Heart right ventricle (tissue), 16 donors: Measurements from ENCODE around the gene NEK11. TPM values are rescaled to one million over a fixed set of nuclear protein-coding genes. Genes with fewer than 3 reads are reported as not detected.
"Not testable (repeated sequence)": the region's sequence is repeated elsewhere in the genome, so short reads cannot be mapped to it uniquely, and the experiment has no call there.

Source experiments
- ATAC-seq, 8 donors: fragments of 200-7000 bp; cut with Tn5 transposase; one replicate each; pipeline ENCODE4 v1.9.1; 2020; ENCODE audit warnings: mild to moderate bottlenecking in 8 of 8, moderate library complexity in 8 of 8, moderate number of reproducible peaks in 1 of 8
- DNase-seq, 2 donors: peaks; one replicate each; pipeline ENCODE4 v3.0.0-alpha.2; 2020
- H3K27ac ChIP-seq, 10 donors: fragments of 200-600 bp; sonication (generic) in 2 of 10; one replicate each; pipeline versions ENCODE4 v1.5.0 to v1.8.0; 2020 to 2022; ENCODE audit warnings: mild to moderate bottlenecking in 3 of 10
- H3K27me3 ChIP-seq, 7 donors: fragments of 200-600 bp; one replicate each; pipeline ENCODE4 v1.8.0; 2021 to 2022; ENCODE audit warnings: mild to moderate bottlenecking in 2 of 7
- H3K36me3 ChIP-seq, 9 donors: fragments of 200-600 bp; sonication (generic) in 1 of 9; one replicate each; pipeline versions ENCODE4 v1.5.0 to v1.8.0; 2020 to 2022; ENCODE audit warnings: mild to moderate bottlenecking in 2 of 9
- H3K4me1 ChIP-seq, 9 donors: fragments of 200-600 bp; sonication (generic) in 1 of 9; one replicate each; pipeline versions ENCODE4 v1.5.0 to v1.8.0; 2020 to 2022; ENCODE audit warnings: mild to moderate bottlenecking in 4 of 9
- H3K4me3 ChIP-seq, 10 donors: fragments of 200-600 bp; sonication (generic) in 2 of 10; one replicate each; pipeline versions ENCODE4 v1.5.0 to v1.8.0; 2020 to 2022; ENCODE audit warnings: mild to moderate bottlenecking in 7 of 10, moderate library complexity in 2 of 10
- H3K9me3 ChIP-seq, 11 donors: fragments of 200-600 bp in 10 of 11; sonication (generic) in 2 of 11; one replicate each; pipeline versions ENCODE4 v1.5.0 to v1.8.0; 2013 to 2022; ENCODE audit warnings: mild to moderate bottlenecking in 2 of 11, control low read depth in 1 of 11, moderate library complexity in 1 of 11
- CTCF ChIP-seq, 9 donors: fragments of 200-600 bp; sonication (generic) in 2 of 9; IDR thresholded peaks; one replicate each; pipeline versions ENCODE4 v1.5.0 to v1.8.0; 2021 to 2022; ENCODE audit warnings: antibody characterized with exemption in 9 of 9, mild to moderate bottlenecking in 5 of 9, moderate library complexity in 1 of 9
- WGBS, 2 donors: extraction: QIAGEN DNeasy Blood & Tissue Kit; methylation state at CpG; one replicate each; pipeline ENCODE4 v1.1.7; 2013; ENCODE audit warnings: inconsistent platforms in 1 of 2; 5-methylcytosine and 5-hydroxymethylcytosine counted together
- intact Hi-C, 10 donors: fragments of 100-400 bp; cut with DNase I; formaldehyde crosslinking; loops; one replicate each; pipeline versions ENCODE4 v1.11.1 to v1.14.2; 2022
- polyA plus RNA-seq, 2 donors: library from polyadenylated mRNA; stranded (reverse); fragments of 200-250 nt; gene quantifications; one replicate each; pipeline ENCODE4 v1.2.3, GENCODE V29; 2013
- total RNA-seq, 10 donors: library from RNA; stranded (reverse); fragmentation: NEBNext Ultra II Directional in 3 of 10; extraction: Animal tissue kit (Norgen Biotek cat#: 25700) in 3 of 10; gene quantifications; one replicate each; pipeline versions ENCODE4 v1.2.1 to v1.2.4, GENCODE V29; 2021 to 2023
- donor health status: Arrhythmogenic right ventricular cardiomyopathy.
- donor health status: ischemic (EF 13 %, LVEDD 7.1; RV severe dilation, severe dysfunction).
- donor health status: healthy with polysubstance abuse.
- donor health status: DM: no; HTN: yes; CAD: no.
- donor health status: DM: no; HTN: no; CAD: no.
- donor health status: ischemic (EF 25% LVEDD 6.9; RV normal size, moderate dysfunction).
- donor health status: ischemic (EF 25% LVEDD 5.7; RV mildly dilated, moderate dysfunction).
- donor health status: healthy.
- donor health status: DM: yes; HTN: yes; CAD: no.
- donor health status: Ischemic cardiomyopathy.
- donor health status: ischemic (EF 35%, LVEDD 5.7; RV mildly dilated, moderate dysfunction).
- donor health status: nonischemic (EF 11% LVEDD 7.7; RV severe dilation, severe dysfunction).
- donor health status: DM: yes; HTN: yes; CAD: no.
- donor health status: PGD.
- donor health status: ischemic (EF 29% LVEDD 5.4; RV normal size, mild dysfunction).
- donor health status: nonischemic (EF 23%, LVEDD 6.1; RV moderate dilation, normal function).

The NEK11 gene
- total and polyA plus RNA-seq, 12 donors = 0.88 to 3.7 (median 1.9) TPM

GRCh38 chr3:131370935-131371687 is 344.4 kb downstream of the NEK11 start:
- Histone ChIP-seq H3K27me3 (no peaks in the 10 kb centered on the region), H3K4me3 (no peak overlapping the region), H3K36me3 (peaks cover 0 to 54% (median 7%) of the 10 kb centered on the region in 9 donors), H3K9me3 (no peaks in the 10 kb centered on the region), H3K27ac (peak overlapping the region in 2 of 10 donors; percentile 16 to 46), H3K4me1 (peaks cover 0 to 15% (median 5%) of the 10 kb centered on the region in 9 donors)
- ATAC-seq = peak in 3 of 8 donors; percentile 28 to 41 (median 33)
- 52 to 54% methylated on average over 10 of the region's 10 CpGs for WGBS, 2 donors
- intact Hi-C loops = no loop called here
- no peak for TF ChIP-seq CTCF (IDR thresholded peaks at IDR 0.05)
- no peak for DNase-seq

- intact Hi-C loops = no loop called here
- Histone ChIP-seq H3K4me3 (no peak overlapping the region), H3K27ac (peak overlapping the region in 3 of 10 donors; percentile 16 to 46 (median 37)), H3K27me3 (no peaks in the 10 kb centered on the region), H3K4me1 (peaks cover 0 to 15% (median 5%) of the 10 kb centered on the region in 9 donors), H3K36me3 (peaks cover 0 to 59% (median 7%) of the 10 kb centered on the region in 9 donors), H3K9me3 (no peaks in the 10 kb centered on the region)
- WGBS, 2 donors = 79 to 81% methylated on average over 2 of the region's 2 CpGs
- DNase-seq = no peak
- no peak for TF ChIP-seq CTCF (IDR thresholded peaks at IDR 0.05)
- no peak for ATAC-seq
Observed at GRCh38 chr3:131371688-131372066, 345.0 kb downstream of the NEK11 start.

GRCh38 chr3:131374741-131375140 is 348.1 kb downstream of the NEK11 start:
- no peak for TF ChIP-seq CTCF (IDR thresholded peaks at IDR 0.05)
- peaks cover 0 to 18% (median 13%) of the 10 kb centered on the region in 9 donors for H3K4me1 ChIP-seq
- H3K36me3 ChIP-seq = peaks cover 0 to 59% (median 7%) of the 10 kb centered on the region in 9 donors
- ATAC-seq (no peak), DNase-seq (no peak)
- 97 to 100% methylated on average over 2 of the region's 2 CpGs for WGBS, 2 donors
- H3K4me3 ChIP-seq = no peak overlapping the region
- H3K27ac ChIP-seq = no peak overlapping the region
- no peaks in the 10 kb centered on the region for H3K27me3 ChIP-seq
- no peaks in the 10 kb centered on the region for H3K9me3 ChIP-seq
- intact Hi-C loops = no loop called here

GRCh38 chr3:131380821-131381444 is 354.3 kb downstream of the NEK11 start:
- H3K36me3 ChIP-seq = peaks cover 0 to 36% (median 8%) of the 10 kb centered on the region in 9 donors
- not testable (repeated sequence) for DNase-seq, H3K9me3 ChIP-seq, H3K27me3 ChIP-seq
- WGBS, 2 donors = 8 to 10% methylated on average over 16 of the region's 16 CpGs
- H3K4me1 ChIP-seq = peaks cover 14 to 54% (median 47%) of the 10 kb centered on the region in 9 donors
- intact Hi-C loops = loop anchor here in 7 of 10 donors (5.0 to 10.0 kb wide), 4 partner anchors 94 to 346 kb away; partner anchors contain the start of gene MRPL3 (in 6 of the 7)
- peak overlapping the region; percentile 53 to 94 (median 90) for H3K27ac ChIP-seq
- ATAC-seq = peak in 7 of 8 donors; percentile 3 to 23 (median 7)
- H3K4me3 ChIP-seq = peak overlapping the region; percentile 22 to 88 (median 80)
